ENCODE results near the gene IPCEF1. TPM values are rescaled to one million over a fixed set of nuclear protein-coding genes. Genes with fewer than 3 reads are reported as not detected.

Gene IPCEF1
- total RNA-seq, 4 donors from 2014 or later, result 3.1 to 9.7 (median 3.4) TPM

DNA sequence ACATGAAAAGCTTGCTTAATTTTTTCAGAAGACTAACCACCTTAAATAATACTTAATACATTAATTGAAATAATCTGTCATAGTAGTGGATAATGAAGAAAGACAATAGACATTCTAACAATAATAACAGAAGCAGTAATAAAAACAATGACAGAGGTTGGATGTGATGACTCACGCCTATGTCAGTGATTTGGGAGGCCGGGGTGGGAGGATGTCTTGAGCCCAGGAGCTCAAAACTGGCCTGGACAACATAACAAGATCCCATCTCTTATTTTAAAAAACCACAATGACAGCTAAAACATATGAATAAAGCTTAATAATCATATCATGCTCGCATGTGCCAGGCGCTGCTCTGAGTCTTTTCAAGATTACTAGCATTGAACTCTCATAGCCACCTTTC is 105.5 kb downstream of the IPCEF1 start:
- intact Hi-C loops (cut with DNase I; ENCODE audit: low total_unique reads), result no loop called here

DNA sequence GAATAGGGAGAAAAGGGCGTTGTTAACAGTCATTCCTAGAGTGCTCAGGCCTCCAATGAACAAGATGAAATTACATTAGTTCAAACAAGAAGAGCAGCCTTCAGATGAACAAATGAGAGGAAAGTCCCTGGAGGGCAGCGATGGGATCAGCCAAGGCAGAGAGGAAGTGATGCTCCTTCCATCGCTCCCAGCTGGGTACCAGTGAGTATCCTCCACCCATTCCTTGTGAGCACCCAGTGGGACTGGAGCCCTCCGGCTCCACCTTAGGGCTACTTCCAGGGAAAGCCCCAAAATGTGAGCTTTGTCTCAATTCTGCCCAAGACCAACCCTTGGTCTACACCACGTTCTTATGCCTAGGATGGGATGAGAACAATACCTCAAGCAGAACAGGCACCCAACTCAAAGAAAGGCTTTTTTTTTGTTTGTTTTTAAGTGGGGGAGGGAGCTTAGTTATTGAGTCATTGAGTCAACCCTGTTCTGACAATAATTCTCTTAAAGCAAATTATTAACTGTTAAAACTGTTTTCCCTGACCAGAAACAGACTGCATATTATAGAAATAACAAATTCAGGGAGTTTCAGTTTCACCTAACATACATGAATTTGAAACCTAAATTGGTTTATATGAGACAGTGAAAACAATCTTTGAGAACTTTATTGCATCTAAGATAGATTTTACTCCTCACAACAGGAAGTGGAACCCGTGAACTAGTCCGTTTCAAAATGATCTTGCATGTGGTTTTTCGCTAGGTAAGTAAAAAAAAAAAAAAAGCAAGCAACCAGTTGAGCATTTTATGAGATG is 106.9 kb downstream of the IPCEF1 start:
- H3K27ac ChIP-seq, result no peak overlapping the region
- H3K27me3 ChIP-seq, result no peaks in the 10 kb centered on the region
- H3K4me3 ChIP-seq, result no peak overlapping the region
- TF ChIP-seq POLR2A (IDR thresholded peaks at IDR 0.05), result no peak
- TF ChIP-seq, protein P1, sequence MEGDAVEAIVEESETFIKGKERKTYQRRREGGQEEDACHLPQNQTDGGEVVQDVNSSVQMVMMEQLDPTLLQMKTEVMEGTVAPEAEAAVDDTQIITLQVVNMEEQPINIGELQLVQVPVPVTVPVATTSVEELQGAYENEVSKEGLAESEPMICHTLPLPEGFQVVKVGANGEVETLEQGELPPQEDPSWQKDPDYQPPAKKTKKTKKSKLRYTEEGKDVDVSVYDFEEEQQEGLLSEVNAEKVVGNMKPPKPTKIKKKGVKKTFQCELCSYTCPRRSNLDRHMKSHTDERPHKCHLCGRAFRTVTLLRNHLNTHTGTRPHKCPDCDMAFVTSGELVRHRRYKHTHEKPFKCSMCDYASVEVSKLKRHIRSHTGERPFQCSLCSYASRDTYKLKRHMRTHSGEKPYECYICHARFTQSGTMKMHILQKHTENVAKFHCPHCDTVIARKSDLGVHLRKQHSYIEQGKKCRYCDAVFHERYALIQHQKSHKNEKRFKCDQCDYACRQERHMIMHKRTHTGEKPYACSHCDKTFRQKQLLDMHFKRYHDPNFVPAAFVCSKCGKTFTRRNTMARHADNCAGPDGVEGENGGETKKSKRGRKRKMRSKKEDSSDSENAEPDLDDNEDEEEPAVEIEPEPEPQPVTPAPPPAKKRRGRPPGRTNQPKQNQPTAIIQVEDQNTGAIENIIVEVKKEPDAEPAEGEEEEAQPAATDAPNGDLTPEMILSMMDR (IDR thresholded peaks at IDR 0.05), result no peak
- intact Hi-C loops (cut with DNase I; ENCODE audit: low total_unique reads), result no loop called here
- DNase-seq, result no peak
- no peaks in the 10 kb centered on the region for H3K36me3 ChIP-seq
- no peaks in the 10 kb centered on the region for H3K9me3 ChIP-seq
- no peaks in the 10 kb centered on the region for H3K4me1 ChIP-seq

More for the DNA sequence above, 105.5 kb downstream of the IPCEF1 start:
- Histone ChIP-seq H3K9me3 (no peaks in the 10 kb centered on the region), H3K4me3 (no peak overlapping the region), H3K27ac (no peak overlapping the region), H3K4me1 (no peaks in the 10 kb centered on the region), H3K36me3 (no peaks in the 10 kb centered on the region), H3K27me3 (no peaks in the 10 kb centered on the region)
- TF ChIP-seq POLR2A (IDR thresholded peaks at IDR 0.05), result no peak
- TF ChIP-seq, protein P1 (IDR thresholded peaks at IDR 0.05), result no peak
- no peak for DNase-seq

GRCh38 chr6:154247119-154247861 is 109.3 kb downstream of the IPCEF1 start:
- no peak for DNase-seq
- TF ChIP-seq, protein P1 (IDR thresholded peaks at IDR 0.05), result no peak
- no peak for TF ChIP-seq POLR2A (IDR thresholded peaks at IDR 0.05)
- intact Hi-C loops (cut with DNase I; ENCODE audit: low total_unique reads), result no loop called here
- Histone ChIP-seq H3K27ac (no peak overlapping the region), H3K36me3 (no peaks in the 10 kb centered on the region), H3K9me3 (no peaks in the 10 kb centered on the region), H3K27me3 (no peaks in the 10 kb centered on the region), H3K4me1 (no peaks in the 10 kb centered on the region), H3K4me3 (no peak overlapping the region)

DNA sequence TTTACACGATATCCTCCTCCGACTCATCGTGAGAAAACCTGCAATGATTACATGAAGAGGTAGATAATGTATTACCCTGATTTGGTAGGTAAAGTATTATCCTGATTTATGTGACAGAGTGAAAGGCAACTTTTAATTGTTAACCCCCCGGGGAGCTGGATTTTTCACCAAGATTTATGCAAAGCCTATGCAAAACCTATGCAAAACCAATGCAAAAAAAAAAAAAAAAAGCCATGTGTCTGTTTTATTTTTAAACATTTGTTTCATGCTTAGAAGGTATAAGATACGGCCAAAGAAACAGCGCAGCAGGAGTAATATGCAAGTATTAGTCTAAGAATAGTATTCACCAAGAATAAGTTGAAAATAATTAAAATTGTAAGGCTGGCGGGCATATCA is 109.9 kb downstream of the IPCEF1 start:
- no peak overlapping the region for H3K4me3 ChIP-seq
- no peak overlapping the region for H3K27ac ChIP-seq
- no peaks in the 10 kb centered on the region for H3K27me3 ChIP-seq
- TF ChIP-seq, protein P1 (IDR thresholded peaks at IDR 0.05), result no peak
- no peak for TF ChIP-seq POLR2A (IDR thresholded peaks at IDR 0.05)
- H3K36me3 ChIP-seq, result no peaks in the 10 kb centered on the region
- intact Hi-C loops (cut with DNase I; ENCODE audit: low total_unique reads), result no loop called here
- no peak for DNase-seq
- no peaks in the 10 kb centered on the region for H3K4me1 ChIP-seq
- no peaks in the 10 kb centered on the region for H3K9me3 ChIP-seq

GRCh38 chr6:154245506-154245905 is 111.1 kb downstream of the IPCEF1 start:
- intact Hi-C loops (cut with DNase I; ENCODE audit: low total_unique reads), result no loop called here
- no peak for DNase-seq
- H3K36me3 ChIP-seq, result no peaks in the 10 kb centered on the region
- H3K27me3 ChIP-seq, result no peaks in the 10 kb centered on the region
- H3K4me1 ChIP-seq, result no peaks in the 10 kb centered on the region
- H3K9me3 ChIP-seq, result no peaks in the 10 kb centered on the region
- H3K27ac ChIP-seq, result no peak overlapping the region
- H3K4me3 ChIP-seq, result no peak overlapping the region
- TF ChIP-seq POLR2A (IDR thresholded peaks at IDR 0.05), result no peak
- TF ChIP-seq, protein P1 (IDR thresholded peaks at IDR 0.05), result no peak
